B cell (primary cell): ENCODE data around the gene FGFRL1. TPM values are rescaled to one million over a fixed set of nuclear protein-coding genes. Genes with fewer than 3 reads are reported as not detected.

Source experiments
- ATAC-seq: fragments of 200-7000 bp; cut with Tn5 transposase; one replicate; pipeline ENCODE4 v1.10.0; 2021; ENCODE audit warnings: low read depth, mild to moderate bottlenecking, moderate number of reproducible peaks, moderate library complexity
- CTCF ChIA-PET: fragments of 350-600 bp; sonication (Branson Sonifier 250); formaldehyde crosslinking; loops from one replicate; lab custom pipeline; 2021; ENCODE audit warnings: antibody characterized with exemption, inconsistent platforms; lab: Charles Lee
- POLR2A ChIA-PET: fragments of 350-600 bp; sonication (Branson Sonifier 250); formaldehyde crosslinking; loops from one replicate; lab custom pipeline; 2021; ENCODE audit warnings: antibody characterized with exemption; lab: Charles Lee
- DNase-seq: peaks from one replicate; pipeline ENCODE4 v3.0.0; 2013
- H2AFZ ChIP-seq: 2 replicates; pipeline ENCODE4 v1.6.1; 2012; ENCODE audit warnings: mild to moderate bottlenecking, low read depth, low read length; ENCODE audit not compliant: insufficient read depth, poor library complexity, severe bottlenecking
- H3K27ac ChIP-seq, 2 donors: 1 replicate in 1 of 2; 2 replicates in 1 of 2; pipeline ENCODE4 v1.5.1; 2012 to 2013; ENCODE audit warnings: low read length in 2 of 2, mild to moderate bottlenecking in 2 of 2, moderate library complexity in 1 of 2
- H3K27me3 ChIP-seq, 4 experiments: fragments of 200-600 bp in 1 of 4; sonication (generic) in 1 of 4; replicated peaks in 1 of 4; 1 replicate in 2 of 4; 2 replicates in 2 of 4; pipeline versions ENCODE4 v1.6.1 to v1.7.0; 2013 to 2016; ENCODE audit warnings: low read length in 3 of 4, mild to moderate bottlenecking in 2 of 4, mixed read lengths in 1 of 4, moderate library complexity in 1 of 4; ENCODE audit not compliant: insufficient read depth in 4 of 4, control insufficient read depth in 3 of 4; ENCODE audit errors: control extremely low read depth in 1 of 4
- H3K36me3 ChIP-seq, 2 experiments: replicated peaks in 1 of 2; 1 replicate in 1 of 2; 2 replicates in 1 of 2; pipeline versions ENCODE4 v1.6.1 to v1.7.1; 2013; ENCODE audit warnings: low read length in 1 of 2; ENCODE audit not compliant: insufficient read depth in 2 of 2, control insufficient read depth in 1 of 2; ENCODE audit errors: control extremely low read depth in 1 of 2, extremely low read depth in 1 of 2
- H3K4me1 ChIP-seq, 2 donors: fragments of 200-600 bp in 1 of 2; sonication (generic) in 1 of 2; 1 replicate in 1 of 2; 2 replicates in 1 of 2; pipeline versions ENCODE4 v1.5.1 to v1.6.1; 2013 to 2017; ENCODE audit warnings: low read length in 2 of 2; ENCODE audit not compliant: control insufficient read depth in 2 of 2, insufficient read depth in 2 of 2
- H3K4me2 ChIP-seq: replicated peaks from 2 replicates; pipeline ENCODE3; 2012; ENCODE audit warnings: mild to moderate bottlenecking, low read depth, low read length; ENCODE audit not compliant: poor library complexity, severe bottlenecking
- H3K4me3 ChIP-seq, 5 experiments: fragments of 200-600 bp in 1 of 5; sonication (generic) in 1 of 5; 1 replicate in 3 of 5; 2 replicates in 2 of 5; pipeline versions ENCODE4 v1.5.1 to v1.7.0; 2011 to 2016; ENCODE audit warnings: low read length in 4 of 5, mild to moderate bottlenecking in 4 of 5, low read depth in 2 of 5, control low read depth in 1 of 5, moderate library complexity in 1 of 5; ENCODE audit not compliant: insufficient read depth in 1 of 5; ENCODE audit errors: control extremely low read depth in 1 of 5, extremely low read depth in 1 of 5
- H3K79me2 ChIP-seq: fragments of 200-600 bp; sonication (generic); one replicate; pipeline ENCODE4 v1.6.0; 2016; ENCODE audit warnings: low read length; ENCODE audit not compliant: control insufficient read depth, insufficient read depth
- H3K9ac ChIP-seq: fragments of 200-600 bp; sonication (generic); 2 replicates; pipeline ENCODE4 v1.6.1; 2017; ENCODE audit warnings: mild to moderate bottlenecking, low read length, moderate library complexity
- H3K9me3 ChIP-seq, 3 donors: one replicate each; pipeline versions ENCODE4 v1.6.1 to v1.7.1; 2013; ENCODE audit warnings: low read length in 2 of 3; ENCODE audit not compliant: control insufficient read depth in 2 of 3, insufficient read depth in 1 of 3; ENCODE audit errors: control extremely low read depth in 1 of 3
- H4K20me1 ChIP-seq: 2 replicates; pipeline ENCODE4 v1.6.0; 2012; ENCODE audit warnings: mild to moderate bottlenecking, low read length; ENCODE audit not compliant: insufficient read depth, control insufficient read depth, poor library complexity, severe bottlenecking
- H3K27ac Mint-ChIP-seq: one replicate; pipeline ENCODE4 v1.8.0; 2021; ENCODE audit warnings: mixed read lengths
- H3K27me3 Mint-ChIP-seq: one replicate; pipeline ENCODE4 v1.8.0; 2021; ENCODE audit warnings: mixed read lengths
- H3K4me1 Mint-ChIP-seq: one replicate; pipeline ENCODE4 v1.8.0; 2021; ENCODE audit warnings: mixed read lengths
- H3K4me3 Mint-ChIP-seq: one replicate; pipeline ENCODE4 v1.8.0; 2021; ENCODE audit warnings: mixed read lengths
- H3K9me3 Mint-ChIP-seq: one replicate; pipeline ENCODE4 v1.8.0; 2022; ENCODE audit warnings: mixed read lengths; ENCODE audit not compliant: insufficient read depth
- EZH2 ChIP-seq: IDR thresholded peaks from 2 replicates; pipeline ENCODE4 v1.6.1; 2012; ENCODE audit warnings: borderline replicate concordance, low read depth, mild to moderate bottlenecking, moderate library complexity, low read length; ENCODE audit not compliant: insufficient read depth, poor library complexity, severe bottlenecking
- WGBS: methylation state at CpG from one replicate; pipeline ENCODE4 v1.1.5; 2013; ENCODE audit warnings: missing lambda C conversion rate; ENCODE audit not compliant: insufficient coverage; 5-methylcytosine and 5-hydroxymethylcytosine counted together
- intact Hi-C: fragments of 100-400 bp; cut with micrococcal nuclease; formaldehyde crosslinking; loops from one replicate; pipeline ENCODE4 v1.10.0; 2022
- polyA plus RNA-seq: library from polyadenylated mRNA; depleted of rRNA; stranded (reverse); fragments of >200 nt; gene quantifications from 2 replicates; pipeline ENCODE4 v1.2.3, GENCODE V29; 2012
- total RNA-seq, 2 donors: library from RNA; stranded (reverse); fragments of 120-200 nt in 1 of 2; gene quantifications; 1 replicate in 1 of 2; 2 replicates in 1 of 2; pipeline versions ENCODE4 v1.2.3 to v1.2.4, GENCODE V29; 2013 to 2022
- TF ChIP-seq, protein P1 (sequence below): fragments of 200-600 bp; IDR thresholded peaks from one replicate; pipeline ENCODE4 v1.8.0; 2022; ENCODE audit warnings: antibody characterized with exemption, mild to moderate bottlenecking

FGFRL1 gene
- total and polyA plus RNA-seq, 2 donors (not counting 1 experiment from before 2014, with no cell fraction given), result 24.1 to 28.9 TPM

DNA sequence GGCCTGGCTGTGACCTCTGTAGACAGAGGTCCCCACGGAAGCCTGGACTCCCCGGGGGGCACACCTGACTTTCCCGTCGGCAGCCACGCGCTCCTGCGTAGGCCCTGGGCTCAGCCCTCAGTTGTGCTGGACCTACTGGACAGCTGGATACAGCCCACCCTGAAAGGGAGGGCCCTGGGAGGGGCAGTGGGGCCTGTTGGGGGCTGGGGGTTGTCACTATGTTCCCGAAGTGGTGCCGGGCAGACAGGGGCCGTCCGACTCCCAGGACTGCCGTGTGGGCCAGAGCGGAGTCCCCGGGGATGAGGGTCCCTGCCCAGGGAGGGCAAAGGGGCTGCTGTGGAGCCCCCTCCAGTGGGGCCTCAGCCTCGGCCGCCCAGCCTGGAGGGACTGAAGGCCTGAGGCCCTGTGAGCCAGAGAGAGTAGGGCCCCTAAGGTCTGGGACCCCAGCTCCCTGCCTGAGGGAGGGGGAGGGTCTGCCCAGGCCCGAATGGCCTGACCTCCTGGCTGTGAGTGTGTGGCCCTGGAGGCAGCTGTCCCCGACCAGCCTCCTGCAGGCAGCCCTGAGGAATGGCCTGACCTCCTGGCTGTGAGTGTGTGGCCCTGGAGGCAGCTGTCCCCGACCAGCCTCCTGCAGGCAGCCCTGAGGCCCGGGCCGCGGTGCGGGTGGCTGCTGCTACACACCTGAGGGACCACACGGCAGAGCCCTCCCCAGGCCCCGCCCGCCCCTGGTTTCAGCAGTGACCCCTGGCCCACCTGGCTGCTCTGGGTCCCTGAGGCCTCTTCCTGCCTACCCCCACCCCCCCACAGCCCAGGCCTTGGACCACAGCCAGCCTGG is 25.8 kb downstream of the FGFRL1 start:
- WGBS, result 94% methylated on average over 24 of the region's 26 CpGs
- no peaks in the 10 kb centered on the region for H4K20me1 ChIP-seq
- H3K4me1 ChIP-seq, result no peaks in the 10 kb centered on the region
- no peaks in the 10 kb centered on the region for H3K36me3 ChIP-seq
- H3K27ac ChIP-seq, result no peak overlapping the region
- H3K79me2 ChIP-seq, result no peaks in the 10 kb centered on the region
- no peak overlapping the region for H3K4me3 ChIP-seq
- Mint-ChIP-seq H3K27ac (no peak overlapping the region), H3K4me3 (no peak overlapping the region), H3K4me1 (no peaks in the 10 kb centered on the region), H3K9me3 (no peaks in the 10 kb centered on the region), H3K27me3 (no peaks in the 10 kb centered on the region)
- no peak overlapping the region for H3K9ac ChIP-seq
- H3K4me2 ChIP-seq, result no peak overlapping the region
- H3K9me3 ChIP-seq, result no peaks in the 10 kb centered on the region
- ATAC-seq (no peak), DNase-seq (no peak)
- TF ChIP-seq EZH2, result no peak
- TF ChIP-seq, protein P1, sequence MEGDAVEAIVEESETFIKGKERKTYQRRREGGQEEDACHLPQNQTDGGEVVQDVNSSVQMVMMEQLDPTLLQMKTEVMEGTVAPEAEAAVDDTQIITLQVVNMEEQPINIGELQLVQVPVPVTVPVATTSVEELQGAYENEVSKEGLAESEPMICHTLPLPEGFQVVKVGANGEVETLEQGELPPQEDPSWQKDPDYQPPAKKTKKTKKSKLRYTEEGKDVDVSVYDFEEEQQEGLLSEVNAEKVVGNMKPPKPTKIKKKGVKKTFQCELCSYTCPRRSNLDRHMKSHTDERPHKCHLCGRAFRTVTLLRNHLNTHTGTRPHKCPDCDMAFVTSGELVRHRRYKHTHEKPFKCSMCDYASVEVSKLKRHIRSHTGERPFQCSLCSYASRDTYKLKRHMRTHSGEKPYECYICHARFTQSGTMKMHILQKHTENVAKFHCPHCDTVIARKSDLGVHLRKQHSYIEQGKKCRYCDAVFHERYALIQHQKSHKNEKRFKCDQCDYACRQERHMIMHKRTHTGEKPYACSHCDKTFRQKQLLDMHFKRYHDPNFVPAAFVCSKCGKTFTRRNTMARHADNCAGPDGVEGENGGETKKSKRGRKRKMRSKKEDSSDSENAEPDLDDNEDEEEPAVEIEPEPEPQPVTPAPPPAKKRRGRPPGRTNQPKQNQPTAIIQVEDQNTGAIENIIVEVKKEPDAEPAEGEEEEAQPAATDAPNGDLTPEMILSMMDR, result no peak
- H3K27me3 ChIP-seq, result peaks cover 0 to 8% (median 0%) of the 10 kb centered on the region in 4 experiments
- POLR2A ChIA-PET, result no interaction called here
- intact Hi-C loops, result no loop called here
- H2AFZ ChIP-seq, result no peak overlapping the region
- CTCF ChIA-PET, result interaction anchor here (1.4 to 1.8 kb wide), 2 partner anchors 9 to 295 kb away, joined by 4 to 9 read pairs; no protein-coding TSS in a partner anchor

DNA sequence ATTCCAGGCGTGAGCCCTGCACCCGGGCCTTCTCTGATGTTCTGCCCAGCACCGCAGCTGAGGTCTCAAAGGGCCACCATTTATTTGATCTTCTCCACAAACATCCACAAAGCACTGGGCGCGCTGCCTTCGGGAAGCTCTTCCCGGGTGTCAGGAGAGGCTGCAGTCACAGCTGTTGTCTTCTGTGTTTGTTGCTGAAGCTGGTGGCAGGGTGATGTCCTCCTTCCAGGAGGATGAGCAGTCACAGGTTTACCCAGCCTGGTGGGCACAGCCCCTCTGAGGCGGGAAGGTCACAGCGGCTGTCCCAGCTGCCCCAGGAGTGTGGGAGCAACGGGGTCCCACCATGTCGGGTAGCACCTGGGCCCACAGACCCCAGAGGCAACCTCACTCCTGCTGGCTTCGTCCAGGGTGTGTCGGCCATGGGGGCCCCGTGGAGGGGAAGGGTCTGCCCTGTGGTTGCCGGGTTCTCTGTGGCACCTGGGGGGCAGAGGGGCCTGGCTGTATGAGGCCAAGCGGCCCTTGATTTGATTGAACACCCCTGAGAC is 27.6 kb downstream of the FGFRL1 start:
- Mint-ChIP-seq H3K4me1 (no peaks in the 10 kb centered on the region), H3K9me3 (no peaks in the 10 kb centered on the region), H3K4me3 (no peak overlapping the region), H3K27ac (no peak overlapping the region), H3K27me3 (peaks cover 4% of the 10 kb centered on the region)
- intact Hi-C loops, result no loop called here
- TF ChIP-seq, protein P1, result no peak
- no peak for TF ChIP-seq EZH2
- H3K4me3 ChIP-seq, result no peak overlapping the region
- H3K4me2 ChIP-seq, result no peak overlapping the region
- H3K9ac ChIP-seq, result no peak overlapping the region
- no peaks in the 10 kb centered on the region for H3K36me3 ChIP-seq
- H2AFZ ChIP-seq, result no peak overlapping the region
- peaks cover 0 to 7% (median 4%) of the 10 kb centered on the region in 4 experiments for H3K27me3 ChIP-seq
- ATAC-seq, result no peak
- H4K20me1 ChIP-seq, result no peaks in the 10 kb centered on the region
- peaks cover 0 to 3% of the 10 kb centered on the region in 2 donors for H3K4me1 ChIP-seq
- no peaks in the 10 kb centered on the region for H3K9me3 ChIP-seq
- DNase-seq, result no peak
- POLR2A ChIA-PET, result no interaction called here
- H3K79me2 ChIP-seq, result no peaks in the 10 kb centered on the region
- 97% methylated on average over 14 of the region's 16 CpGs for WGBS
- CTCF ChIA-PET, result no interaction called here
- no peak overlapping the region for H3K27ac ChIP-seq
